ENCODE measurements around the gene CHGA.

The CHGA gene

GRCh38 chr14:92895352-92895878 is 27.5 kb upstream of the CHGA start:
- H3K4me1 Mint-ChIP-seq (ENCODE audit: low read depth), result peaks cover 9% of the 10 kb centered on the region
- no peak overlapping the region for H3K27ac Mint-ChIP-seq
- H3K36me3 Mint-ChIP-seq (ENCODE audit: low read depth), result no peaks in the 10 kb centered on the region
- H3K9me3 Mint-ChIP-seq, result peaks cover 14% of the 10 kb centered on the region
- no peak overlapping the region for H3K4me3 Mint-ChIP-seq
- H3K27me3 Mint-ChIP-seq (ENCODE audit: low read depth), result peaks cover 5% of the 10 kb centered on the region

- Mint-ChIP-seq H3K27me3 (ENCODE audit: low read depth) (peaks cover 16% of the 10 kb centered on the region), H3K4me3 (peak overlapping the region; percentile 63), H3K4me1 (ENCODE audit: low read depth) (peaks cover 9% of the 10 kb centered on the region), H3K27ac (peak overlapping the region; percentile 58), H3K9me3 (peaks cover 8% of the 10 kb centered on the region), H3K36me3 (ENCODE audit: low read depth) (no peaks in the 10 kb centered on the region)
Measured at GRCh38 chr14:92897922-92898565, 24.9 kb upstream of the CHGA start.

- H3K9me3 Mint-ChIP-seq, result peaks cover 2% of the 10 kb centered on the region
- no peak overlapping the region for H3K4me3 Mint-ChIP-seq
- peaks cover 17% of the 10 kb centered on the region for H3K27me3 Mint-ChIP-seq (ENCODE audit: low read depth)
- H3K36me3 Mint-ChIP-seq (ENCODE audit: low read depth), result no peaks in the 10 kb centered on the region
- H3K4me1 Mint-ChIP-seq (ENCODE audit: low read depth), result peaks cover 9% of the 10 kb centered on the region
- no peak overlapping the region for H3K27ac Mint-ChIP-seq
Measured at GRCh38 chr14:92898566-92899131, 24.3 kb upstream of the CHGA start.

GRCh38 chr14:92900660-92901059 is 22.3 kb upstream of the CHGA start:
- Mint-ChIP-seq H3K4me1 (ENCODE audit: low read depth) (peaks cover 9% of the 10 kb centered on the region), H3K27me3 (ENCODE audit: low read depth) (peaks cover 21% of the 10 kb centered on the region), H3K27ac (no peak overlapping the region), H3K4me3 (no peak overlapping the region), H3K36me3 (ENCODE audit: low read depth) (no peaks in the 10 kb centered on the region), H3K9me3 (no peaks in the 10 kb centered on the region)

GRCh38 chr14:92902191-92902590 is 20.8 kb upstream of the CHGA start:
- Mint-ChIP-seq H3K4me1 (ENCODE audit: low read depth) (peaks cover 9% of the 10 kb centered on the region), H3K36me3 (ENCODE audit: low read depth) (no peaks in the 10 kb centered on the region), H3K27me3 (ENCODE audit: low read depth) (peaks cover 18% of the 10 kb centered on the region), H3K4me3 (no peak overlapping the region), H3K9me3 (no peaks in the 10 kb centered on the region), H3K27ac (no peak overlapping the region)

GRCh38 chr14:92902726-92903125 is 20.2 kb upstream of the CHGA start:
- Mint-ChIP-seq H3K27me3 (ENCODE audit: low read depth) (peaks cover 16% of the 10 kb centered on the region), H3K4me3 (no peak overlapping the region), H3K36me3 (ENCODE audit: low read depth) (no peaks in the 10 kb centered on the region), H3K4me1 (ENCODE audit: low read depth) (peaks cover 8% of the 10 kb centered on the region), H3K9me3 (no peaks in the 10 kb centered on the region), H3K27ac (no peak overlapping the region)

DNA sequence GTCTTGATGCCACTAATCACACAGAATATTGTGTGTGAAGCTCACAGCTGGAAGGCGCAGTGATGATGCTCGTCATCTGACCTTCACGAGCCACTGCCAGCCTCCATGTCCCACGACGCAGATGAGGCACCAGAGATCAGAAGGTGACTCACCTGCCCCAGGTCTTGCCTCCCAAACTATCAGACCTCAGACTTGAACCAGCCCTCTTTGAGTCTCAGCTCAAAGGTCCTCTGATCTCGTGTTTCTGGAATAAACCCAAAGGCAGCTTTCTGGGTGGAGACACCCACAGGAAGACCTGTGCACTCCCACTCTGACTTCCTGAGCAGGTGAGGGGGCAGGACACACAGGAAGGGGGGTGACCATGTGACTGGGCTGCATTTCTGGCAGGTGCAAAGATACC is 19.6 kb upstream of the CHGA start:
- Mint-ChIP-seq H3K27ac (no peak overlapping the region), H3K4me3 (no peak overlapping the region), H3K9me3 (no peaks in the 10 kb centered on the region), H3K4me1 (ENCODE audit: low read depth) (peaks cover 2% of the 10 kb centered on the region), H3K27me3 (ENCODE audit: low read depth) (peaks cover 16% of the 10 kb centered on the region), H3K36me3 (ENCODE audit: low read depth) (no peaks in the 10 kb centered on the region)

GRCh38 chr14:92905667-92906066 is 17.3 kb upstream of the CHGA start:
- no peaks in the 10 kb centered on the region for H3K9me3 Mint-ChIP-seq
- H3K4me3 Mint-ChIP-seq, result no peak overlapping the region
- no peaks in the 10 kb centered on the region for H3K4me1 Mint-ChIP-seq (ENCODE audit: low read depth)
- H3K27me3 Mint-ChIP-seq (ENCODE audit: low read depth), result peaks cover 16% of the 10 kb centered on the region
- H3K27ac Mint-ChIP-seq, result no peak overlapping the region
- no peaks in the 10 kb centered on the region for H3K36me3 Mint-ChIP-seq (ENCODE audit: low read depth)

DNA sequence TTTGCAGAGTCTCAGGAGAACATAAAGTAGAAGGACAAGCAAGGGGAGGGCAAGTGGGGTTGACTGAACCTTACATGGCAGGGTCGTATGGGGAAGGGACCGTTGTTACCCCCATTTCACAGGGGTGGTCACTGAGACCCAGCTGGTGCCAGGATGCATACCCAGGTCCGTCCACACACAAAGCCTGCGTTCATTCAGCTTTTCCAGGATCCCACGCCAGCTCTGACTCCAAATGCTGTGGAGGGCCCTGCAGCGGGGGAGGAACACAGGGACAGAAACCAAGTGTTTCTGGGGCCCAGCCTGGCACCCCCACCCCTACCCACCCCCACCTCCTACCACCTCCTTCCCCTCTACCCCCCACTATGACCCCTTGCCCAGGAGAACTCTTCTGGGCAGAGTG is 16.5 kb upstream of the CHGA start:
- no peaks in the 10 kb centered on the region for H3K9me3 Mint-ChIP-seq
- no peaks in the 10 kb centered on the region for H3K4me1 Mint-ChIP-seq (ENCODE audit: low read depth)

GRCh38 chr14:92906823-92907222 is 16.1 kb upstream of the CHGA start:
- peaks cover 16% of the 10 kb centered on the region for H3K27me3 Mint-ChIP-seq (ENCODE audit: low read depth)
- H3K4me3 Mint-ChIP-seq, result no peak overlapping the region
- H3K36me3 Mint-ChIP-seq (ENCODE audit: low read depth), result no peaks in the 10 kb centered on the region
- H3K4me1 Mint-ChIP-seq (ENCODE audit: low read depth), result no peaks in the 10 kb centered on the region
- H3K9me3 Mint-ChIP-seq, result no peaks in the 10 kb centered on the region
- H3K27ac Mint-ChIP-seq, result no peak overlapping the region

More for the DNA sequence above, 16.5 kb upstream of the CHGA start:
- Mint-ChIP-seq H3K27ac (no peak overlapping the region), H3K27me3 (ENCODE audit: low read depth) (peaks cover 16% of the 10 kb centered on the region), H3K36me3 (ENCODE audit: low read depth) (no peaks in the 10 kb centered on the region), H3K4me3 (no peak overlapping the region)

DNA sequence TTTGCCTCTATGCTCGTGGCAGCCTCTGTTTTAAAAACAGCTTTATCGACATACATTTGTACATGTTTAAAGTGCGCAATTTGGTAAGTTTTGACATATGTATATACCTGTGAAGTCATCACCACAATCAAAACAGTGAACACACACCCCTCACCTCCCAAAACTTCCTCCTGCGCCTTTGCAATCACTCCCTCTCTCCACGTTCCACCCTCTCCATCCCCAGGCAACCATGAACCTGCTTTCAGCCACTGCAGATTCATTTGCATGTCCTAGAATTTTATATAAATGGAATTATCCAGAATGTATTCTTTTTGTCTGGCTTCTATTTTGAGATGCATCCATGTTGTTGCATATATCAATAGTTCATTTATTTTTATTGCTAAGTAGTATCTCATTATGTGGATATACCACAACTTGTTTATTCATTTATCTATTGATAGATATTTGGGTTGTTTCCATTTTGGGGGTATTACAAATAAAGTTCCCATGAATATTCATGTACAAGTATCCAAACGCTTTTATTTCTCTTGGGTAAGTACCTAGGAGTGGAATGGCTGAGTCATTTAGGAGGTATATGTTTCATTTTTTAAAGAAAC is 15.5 kb upstream of the CHGA start:
- Mint-ChIP-seq H3K9me3 (no peaks in the 10 kb centered on the region), H3K36me3 (ENCODE audit: low read depth) (no peaks in the 10 kb centered on the region), H3K27ac (no peak overlapping the region), H3K4me3 (no peak overlapping the region), H3K27me3 (ENCODE audit: low read depth) (peaks cover 11% of the 10 kb centered on the region), H3K4me1 (ENCODE audit: low read depth) (no peaks in the 10 kb centered on the region)

- Mint-ChIP-seq H3K4me3 (no peak overlapping the region), H3K27ac (no peak overlapping the region), H3K36me3 (ENCODE audit: low read depth) (no peaks in the 10 kb centered on the region), H3K4me1 (ENCODE audit: low read depth) (no peaks in the 10 kb centered on the region), H3K27me3 (ENCODE audit: low read depth) (no peaks in the 10 kb centered on the region), H3K9me3 (no peaks in the 10 kb centered on the region)
Measured at GRCh38 chr14:92914087-92914656, 8.8 kb upstream of the CHGA start.

DNA sequence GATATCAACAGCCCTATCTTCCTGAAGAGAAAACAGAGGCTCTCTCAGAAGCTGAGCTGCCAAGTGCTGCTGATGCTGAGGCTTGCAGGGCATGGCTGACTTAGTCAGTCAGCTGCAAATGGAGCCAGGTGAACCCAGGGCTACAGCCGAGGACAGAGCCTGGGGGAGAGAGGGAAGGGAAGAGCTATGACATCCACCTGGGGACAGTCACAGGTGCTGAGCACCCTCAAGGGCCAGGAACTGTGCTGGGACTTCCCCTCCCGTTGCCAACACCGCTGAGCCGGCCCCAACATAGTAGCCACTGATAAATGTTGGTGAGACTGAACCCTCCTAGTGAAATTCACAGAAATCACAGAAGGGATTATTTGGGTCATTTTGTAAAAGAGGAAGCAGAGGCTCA is 6.7 kb upstream of the CHGA start:
- Mint-ChIP-seq H3K9me3 (no peaks in the 10 kb centered on the region), H3K36me3 (ENCODE audit: low read depth) (no peaks in the 10 kb centered on the region), H3K27ac (no peak overlapping the region), H3K4me1 (ENCODE audit: low read depth) (no peaks in the 10 kb centered on the region), H3K27me3 (ENCODE audit: low read depth) (no peaks in the 10 kb centered on the region), H3K4me3 (no peak overlapping the region)

- no peaks in the 10 kb centered on the region for H3K4me1 Mint-ChIP-seq (ENCODE audit: low read depth)
- H3K4me3 Mint-ChIP-seq, result no peak overlapping the region
- H3K36me3 Mint-ChIP-seq (ENCODE audit: low read depth), result no peaks in the 10 kb centered on the region
- no peak overlapping the region for H3K27ac Mint-ChIP-seq
- no peaks in the 10 kb centered on the region for H3K9me3 Mint-ChIP-seq
- peaks cover 7% of the 10 kb centered on the region for H3K27me3 Mint-ChIP-seq (ENCODE audit: low read depth)
Measured at GRCh38 chr14:92917041-92917940, 5.7 kb upstream of the CHGA start.

Data from T-helper 1 cell treated with Interleukin-12 subunit alpha and Interleukin-12 subunit beta and Interleukin-4 antibody, amounts not matched to agents 30 μg/mL and 1 μg/mL, for 36 hours (primary cell).